GM13976 (cell line): ENCODE results near the gene CXCL3.

Experiments
- DNase-seq: peaks from one replicate; pipeline ENCODE4 v3.0.0; 2012; ENCODE audit warnings: low spot score
- in situ Hi-C: fragments of 300-500 bp; cut with MboI; formaldehyde crosslinking; loops from one replicate; pipeline ENCODE4 v1.12.0; 2022; ENCODE audit warnings: low sequenced_read_pairs, mixed read lengths, inconsistent platforms; ENCODE audit not compliant: unreplicated experiment
- TF ChIP-seq, protein P1 (sequence below): IDR thresholded peaks from 2 replicates; pipeline ENCODE4 v1.5.1; 2012; ENCODE audit warnings: borderline replicate concordance, mild to moderate bottlenecking; ENCODE audit not compliant: insufficient read depth; ENCODE audit errors: extremely low read depth, missing control alignments, control extremely low read depth

CXCL3 gene

DNA sequence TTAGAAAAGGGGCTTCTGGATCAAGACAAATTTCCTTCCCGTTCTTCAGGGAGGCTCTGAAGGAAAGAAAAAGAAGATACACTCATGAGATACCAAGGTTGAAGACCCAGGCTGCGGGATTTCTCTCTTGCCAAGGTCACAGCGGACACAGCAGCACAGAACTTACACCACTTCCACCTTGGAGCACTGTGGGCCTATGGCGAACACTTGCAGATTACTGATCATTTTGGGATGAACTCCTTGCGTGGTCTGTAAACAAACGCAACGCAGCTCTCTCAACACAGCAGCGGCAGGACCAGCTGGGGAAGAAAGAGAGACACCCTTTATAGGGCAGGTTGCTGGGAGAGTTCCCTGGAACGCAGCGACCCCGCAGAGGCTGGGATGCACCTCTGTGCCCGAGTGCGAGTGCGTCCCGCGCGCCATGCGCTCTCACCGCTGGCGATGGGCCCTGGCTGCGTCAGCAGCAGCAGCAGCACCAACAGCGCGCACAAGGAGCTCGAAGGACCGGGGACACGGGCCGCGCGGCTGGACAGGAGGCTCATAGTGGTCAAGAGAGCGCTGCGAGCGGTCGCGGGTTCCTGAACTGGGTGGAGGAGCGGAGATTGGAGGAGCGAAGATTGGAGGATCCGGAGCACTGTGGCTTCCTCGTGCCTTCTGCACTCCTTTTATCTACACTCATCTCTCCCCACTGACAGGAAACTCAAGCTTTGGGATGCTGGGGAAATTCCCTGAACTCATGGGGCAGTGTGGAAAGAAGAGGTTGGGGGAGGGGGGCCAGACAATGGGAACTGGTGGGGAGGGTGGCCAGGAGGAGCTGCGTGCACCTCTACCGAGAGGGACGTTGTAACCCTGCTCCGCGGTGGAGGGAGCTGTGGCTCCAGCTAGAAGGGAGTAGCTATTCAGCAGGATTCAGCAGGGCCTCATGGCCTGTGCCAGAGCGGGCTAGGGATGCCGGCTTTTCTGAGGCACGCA lies 40.2 kb downstream of the CXCL3 start, which contains the start of gene CXCL5:
Gene CXCL5, minus strand, starts transcription at position 638 of the 972 bp plus-strand sequence. Its CDS starts 96 bp downstream, at position 542.
- TF ChIP-seq, protein P1, sequence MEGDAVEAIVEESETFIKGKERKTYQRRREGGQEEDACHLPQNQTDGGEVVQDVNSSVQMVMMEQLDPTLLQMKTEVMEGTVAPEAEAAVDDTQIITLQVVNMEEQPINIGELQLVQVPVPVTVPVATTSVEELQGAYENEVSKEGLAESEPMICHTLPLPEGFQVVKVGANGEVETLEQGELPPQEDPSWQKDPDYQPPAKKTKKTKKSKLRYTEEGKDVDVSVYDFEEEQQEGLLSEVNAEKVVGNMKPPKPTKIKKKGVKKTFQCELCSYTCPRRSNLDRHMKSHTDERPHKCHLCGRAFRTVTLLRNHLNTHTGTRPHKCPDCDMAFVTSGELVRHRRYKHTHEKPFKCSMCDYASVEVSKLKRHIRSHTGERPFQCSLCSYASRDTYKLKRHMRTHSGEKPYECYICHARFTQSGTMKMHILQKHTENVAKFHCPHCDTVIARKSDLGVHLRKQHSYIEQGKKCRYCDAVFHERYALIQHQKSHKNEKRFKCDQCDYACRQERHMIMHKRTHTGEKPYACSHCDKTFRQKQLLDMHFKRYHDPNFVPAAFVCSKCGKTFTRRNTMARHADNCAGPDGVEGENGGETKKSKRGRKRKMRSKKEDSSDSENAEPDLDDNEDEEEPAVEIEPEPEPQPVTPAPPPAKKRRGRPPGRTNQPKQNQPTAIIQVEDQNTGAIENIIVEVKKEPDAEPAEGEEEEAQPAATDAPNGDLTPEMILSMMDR: no peak
- no peak for DNase-seq
- in situ Hi-C loops: no loop called here

DNA sequence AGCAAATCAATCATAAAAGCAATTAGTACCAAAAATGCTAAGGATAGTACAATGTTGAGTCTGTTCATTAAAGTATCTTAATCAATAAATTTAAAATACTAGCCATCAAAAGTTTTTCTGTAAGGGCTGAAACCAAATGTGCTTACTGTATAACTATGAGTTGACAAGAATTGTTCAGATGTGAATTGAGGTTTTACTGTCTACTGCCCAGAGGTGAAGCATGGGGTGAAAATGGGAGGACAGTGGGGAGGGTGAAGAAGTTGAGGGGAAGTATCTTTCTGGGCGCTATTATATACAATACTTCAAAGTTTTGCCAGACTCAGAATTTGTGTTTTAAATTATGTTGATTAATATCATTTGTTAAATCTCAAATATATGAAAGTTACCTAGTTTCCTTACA lies 46.4 kb downstream of the CXCL3 start:
- in situ Hi-C loops: no loop called here
- no peak for DNase-seq
- TF ChIP-seq, protein P1: no peak

DNA sequence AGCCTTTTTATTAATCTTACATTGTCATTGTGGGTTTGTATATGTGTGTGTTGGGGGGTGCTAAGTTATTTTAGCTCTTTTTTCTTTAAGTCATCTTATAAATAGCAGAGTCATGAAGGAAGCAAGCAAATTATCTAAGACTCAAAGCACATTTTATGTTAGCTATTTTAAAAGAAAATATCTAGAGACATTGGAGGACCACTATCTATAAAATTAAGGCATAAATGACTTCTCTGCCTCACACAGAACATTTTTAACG lies 46.8 kb downstream of the CXCL3 start:
- no peak for DNase-seq
- TF ChIP-seq, protein P1: no peak
- in situ Hi-C loops: no loop called here

DNA sequence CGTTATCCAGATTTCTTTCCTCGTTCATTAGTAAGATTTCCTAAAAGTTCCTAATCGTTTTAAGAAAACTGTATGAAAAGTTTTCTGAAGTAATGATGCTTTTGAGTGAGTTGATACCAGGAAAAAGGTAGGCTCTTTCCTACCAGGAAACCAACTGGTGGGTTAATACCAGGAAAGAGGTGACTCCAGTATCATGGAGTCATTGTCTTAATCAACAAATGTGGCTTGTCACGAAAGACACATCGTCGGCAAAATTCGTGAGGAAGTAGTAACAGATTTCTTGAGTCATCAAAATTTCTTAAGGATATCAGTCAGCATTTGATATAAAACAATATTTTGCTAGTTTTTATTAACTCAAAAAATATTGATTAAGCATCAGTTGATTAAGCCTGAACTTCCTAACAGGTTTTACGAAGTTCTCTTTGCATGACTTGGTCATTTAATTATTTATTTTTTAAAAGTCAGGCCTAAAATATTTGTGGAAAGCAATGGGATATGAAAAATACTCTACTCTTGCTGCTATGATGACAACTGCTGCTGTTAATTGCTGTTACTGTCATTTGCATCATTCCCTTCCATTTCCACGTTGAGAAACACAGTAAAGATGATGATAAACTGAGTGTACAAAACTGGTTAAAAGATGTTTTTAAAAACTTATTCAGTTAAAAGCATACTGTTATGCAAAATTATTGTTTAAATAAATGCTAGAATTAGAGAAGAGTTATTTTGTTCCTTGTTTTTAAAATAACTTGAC lies 47.3 kb downstream of the CXCL3 start:
- DNase-seq: no peak
- in situ Hi-C loops: no loop called here
- TF ChIP-seq, protein P1: no peak

DNA sequence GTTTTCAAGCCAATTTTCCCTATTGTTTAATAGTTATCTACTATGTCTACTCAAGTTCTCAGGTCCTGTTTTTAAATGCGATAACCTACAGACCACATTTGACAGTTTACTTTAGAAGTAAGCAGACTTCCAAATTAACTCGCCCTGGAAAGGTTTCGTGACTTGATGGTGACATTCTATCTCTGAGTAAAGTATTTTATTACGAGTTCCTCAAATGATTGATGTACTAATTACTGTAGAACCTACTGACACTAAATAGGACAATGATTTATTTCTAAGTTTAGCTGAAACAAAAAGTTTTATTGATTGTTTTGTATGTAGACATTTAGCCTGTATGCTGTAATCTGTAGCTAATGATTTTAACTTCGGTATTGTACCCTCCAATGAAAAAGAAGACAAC lies 48.6 kb downstream of the CXCL3 start:
- TF ChIP-seq, protein P1: no peak
- DNase-seq: no peak
- in situ Hi-C loops: no loop called here

DNA sequence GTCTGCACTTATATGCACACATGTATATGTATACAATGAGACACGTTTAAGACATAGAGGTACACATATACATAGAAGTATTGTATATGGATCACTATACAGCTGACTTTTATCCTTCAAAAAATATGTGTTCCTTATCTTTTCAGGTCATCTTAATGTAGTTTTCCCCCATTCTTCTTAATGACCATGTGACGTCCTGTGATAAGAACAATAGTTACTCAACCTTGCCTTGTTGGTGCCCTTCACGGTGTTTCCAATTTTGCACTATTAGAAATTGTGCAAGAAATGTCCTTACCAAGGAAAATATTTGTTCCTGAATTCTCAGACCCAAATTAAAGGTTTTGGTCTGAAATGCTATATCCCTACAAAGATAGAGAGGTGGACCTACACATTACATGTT lies 49.5 kb downstream of the CXCL3 start:
- no peak for DNase-seq
- TF ChIP-seq, protein P1: no peak
- in situ Hi-C loops: no loop called here
